HG03064 (cell line): ENCODE data around the gene UBN1.

Experiments used
- ATAC-seq: cut with Tn5 transposase; IDR thresholded peaks from one replicate; pipeline ENCODE4 v1.9.1; 2021; ENCODE audit warnings: low read depth; ENCODE audit not compliant: unreplicated experiment

The UBN1 gene

GRCh38 chr16:4900750-4901149, 53.5 kb downstream of the UBN1 start:
- no peak for ATAC-seq

DNA sequence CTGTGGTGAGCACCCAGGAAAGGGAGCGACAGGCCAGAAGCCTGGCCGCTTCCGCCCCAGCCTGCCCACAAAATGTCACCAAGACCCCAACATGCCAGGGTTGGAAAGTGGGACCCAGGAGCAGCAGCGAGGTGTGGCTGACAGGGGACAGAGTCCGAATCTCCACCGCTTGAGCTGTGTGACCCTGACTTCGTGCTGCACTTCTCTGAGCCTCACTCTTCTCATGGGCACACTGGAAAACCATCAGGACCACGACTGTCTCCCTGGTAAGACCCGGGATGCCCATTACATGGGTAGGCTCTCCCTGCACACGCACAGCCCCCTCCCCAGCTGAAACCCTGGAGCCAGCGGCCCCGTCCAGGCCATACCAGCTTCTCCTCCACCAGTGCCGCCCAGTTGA, 54.8 kb downstream of the UBN1 start:
- ATAC-seq: no peak

GRCh38 chr16:4904108-4904941, 57.0 kb downstream of the UBN1 start:
- no peak for ATAC-seq

GRCh38 chr16:4904942-4905615, 57.8 kb downstream of the UBN1 start:
- ATAC-seq: no peak

GRCh38 chr16:4908854-4909401, 61.6 kb downstream of the UBN1 start:
- no peak for ATAC-seq

GRCh38 chr16:4909825-4910224, 62.5 kb downstream of the UBN1 start:
- ATAC-seq: no peak

GRCh38 chr16:4910828-4911227, 63.5 kb downstream of the UBN1 start:
- no peak for ATAC-seq

DNA sequence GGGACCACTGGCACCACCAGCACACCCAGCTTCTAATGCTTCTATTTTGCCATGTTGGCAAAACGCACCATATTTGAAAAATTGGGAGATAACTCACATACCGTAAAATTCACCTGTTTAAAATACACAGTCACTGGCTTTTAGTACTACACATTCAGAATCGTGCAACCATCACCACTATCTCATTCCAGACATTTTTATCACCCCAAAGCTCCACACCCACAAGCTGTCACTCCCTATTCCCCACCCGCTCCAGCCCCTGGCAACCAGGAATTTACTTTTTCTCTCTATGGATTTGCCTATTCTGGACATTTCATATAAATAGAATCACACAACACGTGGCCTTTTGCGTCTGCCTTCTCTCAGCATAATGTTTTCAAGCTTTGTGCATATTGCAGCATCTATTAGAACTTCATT, 64.7 kb downstream of the UBN1 start:
- ATAC-seq: no peak

GRCh38 chr16:4913130-4913773, 66.0 kb downstream of the UBN1 start:
- ATAC-seq: no peak

GRCh38 chr16:4913774-4914525, 66.7 kb downstream of the UBN1 start:
- ATAC-seq: no peak

DNA sequence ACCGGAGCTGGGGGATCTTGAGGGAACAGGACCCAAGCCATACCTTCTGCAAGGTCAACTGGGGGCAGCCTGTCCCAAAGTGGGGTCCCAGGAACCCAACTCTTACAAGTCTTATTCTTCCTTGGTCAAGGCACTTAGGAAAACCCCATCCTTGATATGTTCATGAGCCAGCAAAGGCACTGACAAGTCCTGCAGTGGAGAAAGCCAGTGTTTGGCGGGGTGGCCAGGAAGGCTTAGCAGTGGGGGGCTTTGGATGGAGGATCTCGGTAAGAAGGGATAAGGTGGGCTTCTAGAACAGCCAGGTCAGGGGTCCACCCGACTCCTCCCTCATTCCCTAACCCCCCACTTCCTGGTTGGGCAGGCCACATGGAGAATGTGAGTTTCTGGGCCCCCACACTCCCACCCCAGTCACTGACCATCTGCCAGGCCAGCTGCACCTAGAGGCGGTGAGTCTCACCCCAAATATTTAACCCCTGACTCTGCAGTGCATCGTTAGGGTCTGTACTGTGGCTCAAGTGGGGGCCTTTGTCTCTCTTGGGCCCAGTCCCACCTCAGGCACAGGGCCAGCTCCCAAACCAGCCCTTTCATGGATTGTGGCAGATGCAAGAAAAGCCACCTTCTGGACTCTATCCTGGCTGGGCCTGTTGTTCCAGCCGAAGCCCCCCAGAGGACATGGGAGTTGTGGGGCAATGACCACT, 67.4 kb downstream of the UBN1 start:
- ATAC-seq: no peak

- no peak for ATAC-seq
These were observed 68.0 kb downstream of the UBN1 start for GRCh38 chr16:4915226-4915761.

DNA sequence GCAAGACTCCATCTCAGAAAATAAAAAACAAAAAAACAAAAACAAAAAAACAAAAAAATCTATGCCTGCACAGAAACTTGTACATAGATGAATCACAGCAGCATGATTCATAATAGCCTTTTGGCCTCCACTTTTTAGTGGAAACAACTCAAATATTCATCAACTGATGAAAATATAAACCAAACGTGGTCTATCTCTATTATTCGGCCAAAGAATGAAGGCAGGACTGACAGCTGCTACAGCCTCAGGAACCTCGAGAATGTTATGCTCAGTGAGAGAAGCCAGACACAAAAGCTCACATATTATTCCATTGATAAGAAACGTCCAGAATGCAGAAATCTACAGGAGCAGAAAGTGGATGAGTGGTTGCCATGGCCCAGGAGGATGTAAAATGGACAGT, 69.8 kb downstream of the UBN1 start:
- ATAC-seq: no peak

DNA sequence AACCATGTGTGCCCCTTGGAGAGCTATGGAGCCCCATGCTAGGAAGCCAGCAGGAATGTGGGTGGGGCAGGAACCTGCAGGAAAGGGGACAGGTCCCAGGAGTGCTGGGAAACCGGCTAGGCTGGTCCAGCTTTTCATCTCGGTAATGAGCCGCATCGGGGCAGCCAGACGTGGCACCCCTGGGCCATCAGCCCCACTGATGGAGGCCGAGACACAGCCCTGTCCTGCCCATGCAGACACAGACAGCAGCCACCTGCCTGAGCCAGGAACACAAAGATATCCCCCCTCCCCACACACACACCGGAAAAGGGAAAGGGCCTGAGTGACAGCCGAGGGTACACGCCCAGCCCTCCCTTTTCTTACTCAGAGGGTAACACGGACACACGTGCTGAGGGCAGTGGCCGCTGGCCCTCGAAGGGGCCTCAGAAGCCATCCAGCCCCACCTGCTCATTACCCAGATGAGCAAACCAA, 71.5 kb downstream of the UBN1 start:
- no peak for ATAC-seq

DNA sequence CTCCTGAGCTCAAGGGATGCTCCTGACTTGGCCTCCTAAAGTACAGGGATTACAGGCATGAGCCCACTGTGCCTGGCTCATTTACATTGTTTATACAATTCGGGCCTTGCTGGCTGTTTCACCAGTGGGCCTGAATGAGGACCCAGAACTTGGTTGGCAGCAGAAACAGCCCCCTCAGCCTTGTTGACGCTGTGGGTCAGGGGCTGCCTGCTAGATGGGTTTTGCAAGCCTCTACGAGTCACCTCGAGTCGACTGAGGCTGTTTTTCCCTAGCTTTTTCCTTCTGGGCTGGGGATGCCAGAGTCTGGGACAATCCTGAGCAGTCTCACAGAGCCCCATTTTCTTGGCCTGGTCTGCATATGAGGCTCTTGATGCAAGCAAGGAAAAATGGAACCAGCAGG, 73.5 kb downstream of the UBN1 start:
- no peak for ATAC-seq

GRCh38 chr16:4922721-4923342, 75.6 kb downstream of the UBN1 start:
- ATAC-seq: no peak

- ATAC-seq: no peak
These were observed 76.6 kb downstream of the UBN1 start for GRCh38 chr16:4923853-4924252.

- no peak for ATAC-seq
These were observed 77.5 kb downstream of the UBN1 start for GRCh38 chr16:4924593-4925292.

DNA sequence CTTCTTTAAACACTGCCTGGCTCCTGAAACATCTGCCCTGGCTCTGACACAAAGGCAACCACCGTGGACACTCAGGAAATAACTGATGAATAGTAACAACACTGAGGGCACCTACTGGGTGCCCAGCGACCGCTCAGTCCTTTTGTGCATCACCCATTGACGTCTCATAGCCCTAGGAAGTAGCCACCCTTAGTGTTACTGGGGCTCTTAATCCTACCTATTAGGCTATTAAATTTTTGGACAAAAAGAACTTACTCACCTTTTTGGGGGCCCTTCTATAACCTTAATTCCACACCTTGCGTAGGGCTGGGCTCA, 78.0 kb downstream of the UBN1 start:
- no peak for ATAC-seq
